Measurements from ENCODE around the gene TENT5D. TPM values are rescaled to one million over a fixed set of nuclear protein-coding genes. Genes with fewer than 3 reads are reported as not detected.
"Not testable (repeated sequence)": the region's sequence is repeated elsewhere in the genome, so short reads cannot be mapped to it uniquely, and the experiment has no call there.

Gene TENT5D
- not detected for total RNA-seq

- Histone ChIP-seq H3K4me1 (no peaks in the 10 kb centered on the region), H3K36me3 (no peaks in the 10 kb centered on the region), H3K27ac (replicated peaks in 1 of 4) (no peak within 1 kb of the TSS), H3K27me3 (no peaks in the 10 kb centered on the region), H3K9me3 (no peaks in the 10 kb centered on the region), H3K4me3 (no peak within 1 kb of the TSS)
- no peak for TF ChIP-seq POLR2A (IDR thresholded peaks at IDR 0.05; ENCODE audit: low read depth)
- TF ChIP-seq POLR2AphosphoS5 (IDR thresholded peaks at IDR 0.05) = no peak
- TF ChIP-seq CTCF (IDR thresholded peaks at IDR 0.05) = no peak
- no peak for TF ChIP-seq EP300 (IDR thresholded peaks at IDR 0.05)
- intact Hi-C loops (cut with DNase I) = no loop called here
- DNase-seq (ENCODE audit: extremely low spot score) = no peak
These were observed at the start of gene TENT5D for GRCh38 chrX:80420147-80420546. Gene TENT5D, plus strand, starts transcription at chrX:80420447. Its CDS starts 22,093 bp downstream, at chrX:80442540.

DNA sequence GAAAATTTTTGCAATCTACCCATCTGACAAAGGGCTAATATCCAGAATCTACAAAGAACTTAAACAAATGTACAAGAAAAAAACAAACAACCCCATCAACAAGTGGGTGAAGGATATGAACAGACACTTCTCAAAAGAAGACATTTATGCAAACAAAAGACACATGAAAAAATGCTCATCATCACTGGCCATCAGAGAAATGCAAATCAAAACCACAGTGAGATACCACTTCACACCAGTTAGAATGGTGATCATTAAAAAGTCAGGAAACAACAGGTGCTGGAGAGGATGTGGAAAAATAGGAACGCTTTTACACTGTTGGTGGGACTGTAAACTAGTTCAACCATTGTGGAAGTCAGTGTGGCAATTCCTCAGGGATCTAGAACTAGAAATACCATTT lies 34.6 kb upstream of the TENT5D start:
- H3K4me1 ChIP-seq; H3K4me3 ChIP-seq; H3K36me3 ChIP-seq; H3K27ac ChIP-seq (replicated peaks in 1 of 4); DNase-seq (ENCODE audit: extremely low spot score); H3K9me3 ChIP-seq; H3K27me3 ChIP-seq; intact Hi-C loops (cut with DNase I): not testable (repeated sequence)
- WGBS = 75% methylated on average over 1 of the region's 1 CpG

- TF ChIP-seq POLR2A (IDR thresholded peaks at IDR 0.05; ENCODE audit: low read depth) (no peak), POLR2AphosphoS5 (IDR thresholded peaks at IDR 0.05) (no peak), EP300 (IDR thresholded peaks at IDR 0.05) (no peak), CTCF (IDR thresholded peaks at IDR 0.05) (no peak)
- intact Hi-C loops (cut with DNase I) = no loop called here
- Histone ChIP-seq H3K4me1 (no peaks in the 10 kb centered on the region), H3K27ac (replicated peaks in 1 of 4) (no peak overlapping the region), H3K27me3 (no peaks in the 10 kb centered on the region), H3K4me3 (no peak overlapping the region), H3K9me3 (no peaks in the 10 kb centered on the region), H3K36me3 (no peaks in the 10 kb centered on the region)
- WGBS = 70% methylated on average over 1 of the region's 1 CpG
- no peak for DNase-seq (ENCODE audit: extremely low spot score)
These were observed 32.0 kb upstream of the TENT5D start for GRCh38 chrX:80388206-80388605.

DNA sequence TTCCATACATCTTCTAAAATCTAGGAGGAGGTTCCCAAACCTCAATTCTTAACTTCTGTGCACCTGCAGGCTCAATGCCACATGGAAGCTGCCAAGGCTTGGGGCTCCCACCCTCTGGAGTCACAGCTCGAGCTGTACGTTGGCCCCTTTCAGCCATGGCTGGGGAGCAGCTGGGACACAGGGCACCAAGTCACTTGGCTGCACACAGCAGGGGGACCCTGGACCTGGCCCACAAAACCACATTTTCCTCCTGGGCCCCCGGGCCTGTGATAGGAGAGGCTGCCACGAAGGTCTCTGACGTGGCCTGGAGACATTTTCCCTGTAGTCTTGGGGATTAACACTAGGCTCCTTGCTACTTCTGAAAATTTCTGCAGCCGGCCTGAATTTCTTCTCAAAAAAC lies 8.2 kb upstream of the TENT5D start:
- no peak overlapping the region for H3K4me3 ChIP-seq
- H3K27ac ChIP-seq (replicated peaks in 1 of 4) = no peak overlapping the region
- intact Hi-C loops (cut with DNase I) = no loop called here
- TF ChIP-seq POLR2A (IDR thresholded peaks at IDR 0.05; ENCODE audit: low read depth) (no peak), CTCF (IDR thresholded peaks at IDR 0.05) (no peak), POLR2AphosphoS5 (IDR thresholded peaks at IDR 0.05) (no peak), EP300 (IDR thresholded peaks at IDR 0.05) (no peak)
- 63% methylated on average over 6 of the region's 6 CpGs for WGBS
- H3K9me3 ChIP-seq = no peaks in the 10 kb centered on the region
- no peaks in the 10 kb centered on the region for H3K27me3 ChIP-seq
- H3K36me3 ChIP-seq = no peaks in the 10 kb centered on the region
- H3K4me1 ChIP-seq = no peaks in the 10 kb centered on the region
- DNase-seq (ENCODE audit: extremely low spot score) = no peak

GRCh38 chrX:80423000-80423399 lies 2.8 kb downstream of the TENT5D start:
- 48% methylated on average over 3 of the region's 3 CpGs for WGBS
- no peaks in the 10 kb centered on the region for H3K36me3 ChIP-seq
- no peaks in the 10 kb centered on the region for H3K9me3 ChIP-seq
- no peak overlapping the region for H3K27ac ChIP-seq (replicated peaks in 1 of 4)
- intact Hi-C loops (cut with DNase I) = no loop called here
- no peak overlapping the region for H3K4me3 ChIP-seq
- H3K4me1 ChIP-seq = no peaks in the 10 kb centered on the region
- no peaks in the 10 kb centered on the region for H3K27me3 ChIP-seq
- TF ChIP-seq POLR2A (IDR thresholded peaks at IDR 0.05; ENCODE audit: low read depth) (no peak), EP300 (IDR thresholded peaks at IDR 0.05) (no peak), CTCF (IDR thresholded peaks at IDR 0.05) (no peak), POLR2AphosphoS5 (IDR thresholded peaks at IDR 0.05) (no peak)
- no peak for DNase-seq (ENCODE audit: extremely low spot score)

All from esophagus muscularis mucosa (tissue), 4 donors.